Measurements from ENCODE around the gene RNF181. TPM values are rescaled to one million over a fixed set of nuclear protein-coding genes. Genes with fewer than 3 reads are reported as not detected.
"Not testable (repeated sequence)": the region's sequence is repeated elsewhere in the genome, so short reads cannot be mapped to it uniquely, and the experiment has no call there.

Gene RNF181
- total RNA-seq, 1 donor from 2014 or later: 157 TPM

GRCh38 chr2:85588645-85589044 lies 6.9 kb upstream of the RNF181 start:
- no peak for DNase-seq (ENCODE audit: low spot score in 2 of 2)
- Histone ChIP-seq H3K27ac (peak overlapping the region; percentile 84 to 88), H3K4me3 (no peak overlapping the region), H3K27me3 (no peaks in the 10 kb centered on the region), H3K36me3 (peaks cover 0 to 2% of the 10 kb centered on the region in 2 donors), H3K9me3 (no peaks in the 10 kb centered on the region), H3K4me1 (peaks cover 12 to 53% of the 10 kb centered on the region in 2 donors)
- intact Hi-C loops (cut with DNase I): no loop called here
- TF ChIP-seq CTCF (IDR thresholded peaks at IDR 0.05): no peak

GRCh38 chr2:85589181-85589580 lies 6.4 kb upstream of the RNF181 start:
- Histone ChIP-seq H3K4me1 (peaks cover 12 to 53% of the 10 kb centered on the region in 2 donors), H3K27ac (peak overlapping the region; percentile 84 to 88), H3K9me3 (no peaks in the 10 kb centered on the region), H3K4me3 (no peak overlapping the region), H3K36me3 (peaks cover 0 to 2% of the 10 kb centered on the region in 2 donors), H3K27me3 (no peaks in the 10 kb centered on the region)
- no peak for TF ChIP-seq CTCF (IDR thresholded peaks at IDR 0.05)
- no peak for DNase-seq (ENCODE audit: low spot score in 2 of 2)
- intact Hi-C loops (cut with DNase I): no loop called here

DNA sequence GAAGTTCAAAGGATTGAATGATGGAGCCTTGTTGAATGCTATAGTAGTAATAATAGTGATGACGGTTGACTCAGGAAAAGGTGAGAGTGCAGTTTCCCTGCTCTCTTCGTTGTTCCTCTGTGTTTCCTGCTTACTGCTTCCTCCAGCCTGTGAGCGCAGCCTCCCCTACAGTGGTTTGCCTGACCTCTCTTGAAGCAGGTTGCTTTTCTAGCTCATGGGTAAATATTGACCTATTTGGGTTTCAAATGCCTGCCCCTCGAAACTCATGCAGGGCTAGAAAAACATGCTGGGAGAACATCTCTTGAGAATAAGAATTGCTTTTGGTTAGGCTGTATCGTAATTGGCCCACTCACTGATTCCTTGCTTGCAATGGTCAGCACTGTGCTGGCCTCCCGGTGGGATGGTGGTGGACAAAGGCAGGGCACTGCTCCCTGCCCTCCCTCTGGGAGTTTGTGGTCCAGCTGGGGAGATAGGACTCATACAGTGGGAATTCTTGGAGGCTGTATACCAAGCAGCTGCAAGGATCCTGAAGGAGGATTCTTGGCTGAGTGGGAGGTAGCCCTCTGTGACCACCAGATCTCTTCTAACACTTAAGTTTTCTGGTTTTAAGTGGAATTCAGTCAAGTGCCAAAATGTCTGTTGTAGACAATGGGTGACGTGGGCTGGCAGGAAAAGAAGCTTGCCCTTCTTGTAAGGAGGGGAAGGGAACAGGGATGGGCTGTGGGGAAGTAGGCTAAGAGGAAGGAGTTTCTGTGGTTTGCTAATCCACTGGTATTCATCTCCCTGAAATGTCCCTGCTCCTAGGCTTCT lies 5.4 kb upstream of the RNF181 start:
- TF ChIP-seq CTCF (IDR thresholded peaks at IDR 0.05): no peak
- peaks cover 0 to 2% of the 10 kb centered on the region in 2 donors for H3K36me3 ChIP-seq
- peak in 1 of 2 donors; percentile 76 for DNase-seq (ENCODE audit: low spot score in 2 of 2)
- no peak overlapping the region for H3K4me3 ChIP-seq
- H3K4me1 ChIP-seq: peaks cover 12 to 51% of the 10 kb centered on the region in 2 donors
- no peaks in the 10 kb centered on the region for H3K9me3 ChIP-seq
- intact Hi-C loops (cut with DNase I): no loop called here
- H3K27me3 ChIP-seq: no peaks in the 10 kb centered on the region
- H3K27ac ChIP-seq: peak overlapping the region; percentile 84 to 88

DNA sequence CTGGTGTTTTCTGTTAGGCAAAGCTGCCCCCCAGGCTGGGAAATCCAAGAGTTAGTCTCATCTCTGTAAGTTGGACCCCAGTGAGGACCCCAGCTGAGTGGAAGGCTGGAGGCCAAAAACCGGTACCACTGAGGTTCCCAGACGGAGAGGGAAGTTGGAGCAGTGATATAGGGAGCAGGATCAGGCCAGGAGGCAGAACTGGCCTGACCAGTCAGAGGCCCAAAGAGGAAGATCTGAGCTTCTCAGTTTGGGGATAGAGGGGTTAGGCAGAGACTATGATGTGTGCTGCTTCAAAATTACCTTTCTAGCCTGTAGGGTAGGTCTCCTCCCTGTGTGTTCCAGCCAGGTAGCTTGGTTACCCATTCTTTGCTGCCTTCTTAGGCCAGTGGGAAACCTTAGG lies 4.6 kb upstream of the RNF181 start:
- Histone ChIP-seq H3K4me1 (peaks cover 12 to 43% of the 10 kb centered on the region in 2 donors), H3K27me3 (no peaks in the 10 kb centered on the region), H3K9me3 (no peaks in the 10 kb centered on the region), H3K36me3 (peaks cover 0 to 2% of the 10 kb centered on the region in 2 donors), H3K4me3 (no peak overlapping the region), H3K27ac (peak overlapping the region; percentile 84 to 88)
- DNase-seq (ENCODE audit: low spot score in 2 of 2): no peak
- TF ChIP-seq CTCF (IDR thresholded peaks at IDR 0.05): no peak
- intact Hi-C loops (cut with DNase I): no loop called here

GRCh38 chr2:85591563-85591962 lies 4.0 kb upstream of the RNF181 start:
- DNase-seq (ENCODE audit: low spot score in 2 of 2): no peak
- no peak for TF ChIP-seq CTCF (IDR thresholded peaks at IDR 0.05)
- H3K9me3 ChIP-seq: no peaks in the 10 kb centered on the region
- intact Hi-C loops (cut with DNase I): no loop called here
- H3K4me3 ChIP-seq: no peak overlapping the region
- H3K27me3 ChIP-seq: no peaks in the 10 kb centered on the region
- peaks cover 0 to 2% of the 10 kb centered on the region in 2 donors for H3K36me3 ChIP-seq
- peaks cover 14 to 42% of the 10 kb centered on the region in 2 donors for H3K4me1 ChIP-seq
- peak overlapping the region; percentile 84 to 88 for H3K27ac ChIP-seq

GRCh38 chr2:85592299-85592698 lies 3.2 kb upstream of the RNF181 start:
- DNase-seq (ENCODE audit: low spot score in 2 of 2); intact Hi-C loops (cut with DNase I); H3K36me3 ChIP-seq; H3K9me3 ChIP-seq; H3K4me3 ChIP-seq; H3K27me3 ChIP-seq: not testable (repeated sequence)
- H3K27ac ChIP-seq: peak overlapping the region; percentile 84 to 88
- H3K4me1 ChIP-seq: peaks cover 17 to 50% of the 10 kb centered on the region in 2 donors

Data from ascending aorta (tissue), 2 donors.